GM18520 (cell line): ENCODE data around the gene COPS9.

Source experiments
- ATAC-seq: cut with Tn5 transposase; IDR thresholded peaks from one replicate; pipeline ENCODE4 v1.9.1; 2021; ENCODE audit not compliant: unreplicated experiment

The COPS9 gene

GRCh38 chr2:240136013-240136670 lies at the start of gene COPS9:
Gene COPS9, minus strand, starts transcription at chr2:240136305. Its CDS starts 21 bp downstream, at chr2:240136284.
- ATAC-seq, result peak; percentile 69

- ATAC-seq, result no peak
Observed at GRCh38 chr2:240184656-240185055, 48.6 kb upstream of the COPS9 start.

- ATAC-seq, result no peak
Observed at GRCh38 chr2:240183875-240184590, 47.9 kb upstream of the COPS9 start.

GRCh38 chr2:240183006-240183874 lies 47.1 kb upstream of the COPS9 start:
- ATAC-seq, result no peak

- ATAC-seq, result no peak
Observed at GRCh38 chr2:240182476-240182875, 46.4 kb upstream of the COPS9 start.

- no peak for ATAC-seq
Observed at GRCh38 chr2:240182001-240182400, 45.9 kb upstream of the COPS9 start.

GRCh38 chr2:240179941-240180666 lies 44.0 kb upstream of the COPS9 start:
- no peak for ATAC-seq

GRCh38 chr2:240179186-240179815 lies 43.2 kb upstream of the COPS9 start:
- no peak for ATAC-seq

GRCh38 chr2:240178564-240178963 lies 42.5 kb upstream of the COPS9 start:
- ATAC-seq, result no peak

GRCh38 chr2:240174496-240174895 lies 38.4 kb upstream of the COPS9 start:
- no peak for ATAC-seq

- no peak for ATAC-seq
Observed at GRCh38 chr2:240172071-240172895, 36.2 kb upstream of the COPS9 start.

- ATAC-seq, result no peak
Observed at GRCh38 chr2:240170883-240171282, 34.8 kb upstream of the COPS9 start.

- no peak for ATAC-seq
Observed at GRCh38 chr2:240170354-240170735, 34.2 kb upstream of the COPS9 start.

GRCh38 chr2:240169486-240170353 lies 33.6 kb upstream of the COPS9 start:
- no peak for ATAC-seq

GRCh38 chr2:240168546-240169361 lies 32.6 kb upstream of the COPS9 start:
- no peak for ATAC-seq

- ATAC-seq, result no peak
Observed at GRCh38 chr2:240168041-240168440, 31.9 kb upstream of the COPS9 start.

- ATAC-seq, result no peak
Observed at GRCh38 chr2:240167588-240167880, 31.4 kb upstream of the COPS9 start.
